Measurements from ENCODE around the gene IL5.
A peak's percentile ranks its signal among the peaks of the same experiment; 100 is the strongest.

Gene IL5

DNA sequence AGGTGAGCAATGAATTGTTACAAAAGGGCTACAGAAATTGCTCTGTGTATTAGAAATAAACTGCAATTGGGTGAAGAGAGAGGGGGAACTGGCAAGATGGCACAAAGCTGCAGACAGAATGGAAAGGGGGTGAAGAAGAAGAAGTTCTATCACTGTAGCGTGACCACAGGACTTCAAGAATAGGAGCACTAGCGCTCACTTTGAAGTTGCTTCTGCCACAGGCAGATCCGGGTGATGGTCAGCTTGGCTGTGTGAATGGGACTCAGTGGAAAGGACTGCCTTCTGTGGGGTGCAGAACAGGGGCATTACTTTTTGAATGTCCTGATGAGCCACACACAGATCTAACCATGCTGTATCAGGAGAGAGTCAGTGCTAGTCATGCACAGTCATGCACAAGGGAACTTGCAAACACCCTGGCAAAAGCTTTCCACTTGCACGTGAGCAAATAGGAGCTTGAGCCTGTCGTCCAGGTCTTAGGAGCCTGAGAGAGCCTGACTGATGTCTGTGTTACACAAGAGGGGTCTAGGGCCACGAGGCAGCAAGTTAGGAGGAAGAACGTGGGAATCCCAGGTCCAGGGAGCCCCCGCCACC, 16.3 kb downstream of the IL5 start:
- TF ChIP-seq, protein P1, sequence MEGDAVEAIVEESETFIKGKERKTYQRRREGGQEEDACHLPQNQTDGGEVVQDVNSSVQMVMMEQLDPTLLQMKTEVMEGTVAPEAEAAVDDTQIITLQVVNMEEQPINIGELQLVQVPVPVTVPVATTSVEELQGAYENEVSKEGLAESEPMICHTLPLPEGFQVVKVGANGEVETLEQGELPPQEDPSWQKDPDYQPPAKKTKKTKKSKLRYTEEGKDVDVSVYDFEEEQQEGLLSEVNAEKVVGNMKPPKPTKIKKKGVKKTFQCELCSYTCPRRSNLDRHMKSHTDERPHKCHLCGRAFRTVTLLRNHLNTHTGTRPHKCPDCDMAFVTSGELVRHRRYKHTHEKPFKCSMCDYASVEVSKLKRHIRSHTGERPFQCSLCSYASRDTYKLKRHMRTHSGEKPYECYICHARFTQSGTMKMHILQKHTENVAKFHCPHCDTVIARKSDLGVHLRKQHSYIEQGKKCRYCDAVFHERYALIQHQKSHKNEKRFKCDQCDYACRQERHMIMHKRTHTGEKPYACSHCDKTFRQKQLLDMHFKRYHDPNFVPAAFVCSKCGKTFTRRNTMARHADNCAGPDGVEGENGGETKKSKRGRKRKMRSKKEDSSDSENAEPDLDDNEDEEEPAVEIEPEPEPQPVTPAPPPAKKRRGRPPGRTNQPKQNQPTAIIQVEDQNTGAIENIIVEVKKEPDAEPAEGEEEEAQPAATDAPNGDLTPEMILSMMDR (IDR thresholded peaks at IDR 0.05) = no peak

DNA sequence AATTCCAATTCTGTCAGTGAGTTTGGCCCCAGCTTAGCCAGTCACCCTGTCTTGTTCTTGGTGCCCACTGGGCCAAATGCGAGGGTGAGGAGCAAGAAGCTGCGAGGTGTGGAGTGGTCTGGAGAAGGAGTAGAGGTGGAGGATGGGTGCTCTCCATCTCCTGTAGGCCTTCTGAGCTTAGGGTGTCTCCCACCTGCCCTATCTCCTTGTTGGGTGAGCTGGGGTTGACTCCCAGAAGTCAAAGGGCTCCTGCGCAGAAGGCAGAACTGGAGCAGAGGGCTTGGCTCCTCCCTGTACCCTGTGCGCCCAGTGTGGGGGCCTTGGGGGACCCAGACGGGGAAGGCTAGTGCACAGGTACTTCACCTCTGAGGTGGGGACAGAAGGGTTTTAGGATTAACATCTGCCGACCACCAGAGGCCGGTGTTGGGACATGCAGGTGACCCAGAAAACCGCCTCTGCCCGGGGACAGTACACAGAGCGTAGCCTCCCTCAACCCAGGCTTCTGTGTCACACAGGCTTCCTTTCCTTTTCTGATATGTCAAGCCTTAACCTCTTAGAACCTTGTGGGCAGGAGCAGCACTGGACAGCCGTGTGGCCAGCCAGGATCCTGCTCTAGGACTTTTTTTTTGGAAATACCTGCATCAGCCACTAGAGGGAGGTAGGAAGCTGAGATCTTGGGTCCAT, 16.9 kb downstream of the IL5 start:
- TF ChIP-seq, protein P1 (IDR thresholded peaks at IDR 0.05) = peak; percentile 94

DNA sequence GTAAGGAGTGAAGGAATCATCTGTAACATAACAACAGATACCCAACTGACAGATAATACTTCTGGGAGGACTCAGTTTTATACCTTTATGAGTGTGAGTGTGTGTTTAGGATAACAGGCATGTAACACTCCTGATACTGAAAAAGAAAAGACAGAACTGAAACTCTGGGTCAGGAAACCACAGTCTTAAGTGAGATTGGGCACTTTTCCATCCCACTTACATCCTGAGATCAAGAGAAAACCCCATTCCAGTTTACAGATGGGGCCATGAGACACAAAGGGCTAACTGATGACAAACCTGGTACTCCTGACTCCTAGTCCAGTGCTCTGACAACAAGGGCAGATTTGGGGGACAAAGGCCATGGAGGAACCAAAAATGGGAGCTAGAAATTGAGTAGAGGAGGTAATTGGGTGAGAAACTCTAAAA, 18.0 kb downstream of the IL5 start:
- TF ChIP-seq, protein P1 (IDR thresholded peaks at IDR 0.05) = no peak

DNA sequence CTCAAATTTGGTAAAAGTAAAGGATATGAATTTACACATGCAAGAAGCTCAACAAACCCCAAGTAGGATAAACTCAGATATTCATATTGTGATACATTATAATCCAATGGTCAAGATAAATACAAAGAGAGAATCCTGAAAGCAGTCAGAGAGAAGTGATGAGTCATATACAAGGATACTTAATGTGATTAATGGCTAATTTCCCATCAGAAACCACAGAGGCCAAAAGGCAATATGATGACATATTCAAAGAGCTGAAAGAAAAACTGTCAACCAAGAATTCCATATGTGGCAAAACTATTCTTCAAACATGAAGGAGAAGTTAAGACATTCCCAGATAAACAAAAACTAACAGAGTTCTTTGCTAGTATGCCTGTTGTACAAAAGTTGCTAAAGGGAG, 33.2 kb downstream of the IL5 start:
- TF ChIP-seq, protein P1 (IDR thresholded peaks at IDR 0.05) = no peak

DNA sequence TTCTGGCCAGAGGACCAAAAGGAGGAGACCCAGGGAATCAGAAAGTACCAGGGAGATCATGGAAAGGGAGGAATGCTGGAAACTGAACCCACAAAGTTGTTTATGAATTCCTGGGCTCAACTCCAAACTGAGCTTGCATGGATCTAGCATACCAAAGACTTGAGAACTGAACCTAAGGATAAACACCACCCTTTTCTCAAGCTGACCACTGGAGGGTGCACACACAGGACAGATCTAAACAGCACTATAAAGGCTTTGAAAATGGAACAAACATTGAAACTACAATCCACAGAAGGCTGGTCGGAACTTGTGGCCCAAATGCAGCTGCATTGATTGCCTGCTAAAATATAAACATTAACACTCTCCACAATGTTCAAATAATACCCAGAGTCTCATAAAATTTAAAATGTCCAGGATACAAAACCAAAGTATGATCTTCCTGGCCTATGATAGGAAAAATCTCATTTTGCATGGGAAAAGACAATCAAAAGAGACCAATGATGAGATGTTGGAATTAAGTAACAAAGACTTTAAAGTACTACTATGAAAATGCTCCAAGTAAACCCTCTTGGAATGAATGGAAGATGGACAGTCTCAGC, 37.1 kb downstream of the IL5 start:
- TF ChIP-seq, protein P1 (IDR thresholded peaks at IDR 0.05) = peak; percentile 59

DNA sequence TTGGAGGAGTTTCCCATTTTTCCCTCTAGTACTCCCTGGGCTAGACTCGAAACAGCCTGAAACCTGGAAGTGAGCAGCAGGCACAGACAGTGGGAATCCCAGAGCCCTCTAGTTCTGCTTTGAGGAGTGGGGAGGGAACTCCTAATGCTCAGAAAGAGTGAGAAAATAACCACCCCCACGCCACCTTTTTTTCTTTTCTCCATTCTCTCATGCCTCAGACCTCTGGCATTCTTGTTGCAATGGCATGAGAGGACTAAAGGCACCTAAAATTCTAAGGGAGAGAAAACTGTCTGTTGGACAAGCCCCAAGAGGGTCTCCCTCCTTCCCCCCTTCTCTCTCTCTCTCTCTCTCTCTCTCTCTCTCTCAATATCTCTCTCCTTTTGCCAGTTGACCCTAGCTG, 37.7 kb downstream of the IL5 start:
- TF ChIP-seq, protein P1 (IDR thresholded peaks at IDR 0.05) = no peak

DNA sequence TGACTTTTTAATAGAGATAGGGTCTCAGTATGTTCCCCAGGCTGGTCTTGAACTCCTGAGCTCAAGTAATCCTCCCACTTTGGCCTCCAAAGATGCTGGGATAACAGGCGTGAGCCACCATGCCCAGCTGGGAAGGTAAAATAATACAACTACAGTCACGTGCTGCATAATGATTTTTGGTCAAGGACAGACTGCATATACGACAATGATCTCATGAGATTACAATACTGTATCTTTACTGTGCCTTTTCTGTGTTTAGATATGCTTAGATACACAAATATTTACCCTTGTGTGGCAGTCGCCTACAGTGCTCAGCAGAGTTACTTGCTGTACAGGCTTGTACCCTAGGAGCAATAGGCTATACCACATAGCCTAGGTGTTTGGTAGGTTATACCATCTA, 38.6 kb downstream of the IL5 start:
- TF ChIP-seq, protein P1 (IDR thresholded peaks at IDR 0.05) = no peak

All from LNCAP (cell line).